Thoracic aorta (tissue), 2 donors: ENCODE data around the gene ANAPC7. TPM values are rescaled to one million over a fixed set of nuclear protein-coding genes. Genes with fewer than 3 reads are reported as not detected.

Experiments used
- ATAC-seq: fragments of 150-250 bp; one replicate; pipeline ENCODE4 v1.8.0; 2017; ENCODE audit warnings: low read depth; ENCODE audit not compliant: insufficient number of reproducible peaks, low FRiP score
- DNase-seq: peaks from one replicate; pipeline ENCODE4 v3.0.0-alpha.2; 2020; ENCODE audit warnings: low spot score
- H3K27ac ChIP-seq, 2 donors: fragments of 200-600 bp; sonication (generic); 1 replicate in 1 of 2; 2 replicates in 1 of 2; pipeline ENCODE4 v1.5.1; 2016; ENCODE audit warnings: mild to moderate bottlenecking in 2 of 2, moderate library complexity in 2 of 2
- H3K27me3 ChIP-seq: fragments of 200-600 bp; sonication (generic); replicated peaks from 2 replicates; pipeline ENCODE4 v1.6.0; 2016; ENCODE audit warnings: mild to moderate bottlenecking; ENCODE audit not compliant: insufficient read depth
- H3K36me3 ChIP-seq: fragments of 200-600 bp; sonication (generic); one replicate; pipeline ENCODE4 v1.5.1; 2016
- H3K4me1 ChIP-seq, 2 donors: fragments of 200-600 bp; sonication (generic); 1 replicate in 1 of 2; 2 replicates in 1 of 2; pipeline versions ENCODE4 v1.5.1 to v1.6.0; 2016; ENCODE audit warnings: low read depth in 2 of 2, mild to moderate bottlenecking in 1 of 2; ENCODE audit not compliant: control insufficient read depth in 1 of 2
- H3K4me3 ChIP-seq: fragments of 200-600 bp; sonication (generic); 2 replicates; pipeline ENCODE4 v1.5.1; 2016; ENCODE audit warnings: mild to moderate bottlenecking
- H3K9me3 ChIP-seq: fragments of 200-600 bp; sonication (generic); 2 replicates; pipeline ENCODE4 v1.5.1; 2016
- total RNA-seq, 2 donors: library from RNA; depleted of rRNA; stranded (reverse); fragments of >200 nt; gene quantifications; one replicate each; pipeline versions ENCODE4 v1.1.0 to v1.2.3, GENCODE V29; 2016
- TF ChIP-seq, protein P1 (sequence below): fragments of 200-600 bp; sonication (generic); IDR thresholded peaks from one replicate; pipeline ENCODE4 v1.5.1; 2019; ENCODE audit warnings: antibody characterized with exemption

ANAPC7 gene
- total RNA-seq, 2 donors from 2014 or later: 41.0 to 66.9 TPM

DNA sequence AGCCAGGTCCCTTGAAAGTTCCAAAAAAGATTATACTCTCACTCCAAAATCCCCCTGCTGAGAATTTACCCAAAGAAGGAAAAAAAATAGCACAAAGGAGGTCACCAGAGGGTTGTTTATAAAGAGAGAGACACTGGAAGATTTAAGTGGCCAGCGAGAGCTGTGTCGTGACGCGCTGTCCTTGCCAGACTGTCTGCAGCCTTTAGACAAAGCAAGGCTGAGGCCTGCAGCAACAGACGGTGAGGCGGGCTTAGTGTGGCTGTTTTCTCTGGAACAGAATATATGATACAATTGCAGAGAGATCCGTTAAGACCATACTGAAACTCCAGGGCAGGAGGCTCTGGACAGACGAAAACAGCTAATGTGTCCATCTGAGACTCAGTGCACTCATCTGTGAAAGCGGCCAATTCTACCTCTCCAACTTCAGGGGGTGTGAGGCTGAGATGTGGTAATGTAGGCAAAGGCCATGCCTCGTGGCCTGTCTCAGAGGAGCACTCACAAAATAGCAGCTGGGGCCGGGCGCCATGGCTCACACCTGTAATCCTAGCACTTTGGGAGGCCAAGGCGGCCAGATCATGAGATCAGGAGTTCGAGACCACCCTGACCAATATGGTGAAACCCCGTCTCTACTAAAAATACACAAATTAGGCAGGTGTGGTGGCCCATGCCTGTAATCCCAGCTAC lies 36.2 kb downstream of the ANAPC7 start:
- no peaks in the 10 kb centered on the region for H3K9me3 ChIP-seq
- H3K36me3 ChIP-seq: no peaks in the 10 kb centered on the region
- TF ChIP-seq, protein P1, sequence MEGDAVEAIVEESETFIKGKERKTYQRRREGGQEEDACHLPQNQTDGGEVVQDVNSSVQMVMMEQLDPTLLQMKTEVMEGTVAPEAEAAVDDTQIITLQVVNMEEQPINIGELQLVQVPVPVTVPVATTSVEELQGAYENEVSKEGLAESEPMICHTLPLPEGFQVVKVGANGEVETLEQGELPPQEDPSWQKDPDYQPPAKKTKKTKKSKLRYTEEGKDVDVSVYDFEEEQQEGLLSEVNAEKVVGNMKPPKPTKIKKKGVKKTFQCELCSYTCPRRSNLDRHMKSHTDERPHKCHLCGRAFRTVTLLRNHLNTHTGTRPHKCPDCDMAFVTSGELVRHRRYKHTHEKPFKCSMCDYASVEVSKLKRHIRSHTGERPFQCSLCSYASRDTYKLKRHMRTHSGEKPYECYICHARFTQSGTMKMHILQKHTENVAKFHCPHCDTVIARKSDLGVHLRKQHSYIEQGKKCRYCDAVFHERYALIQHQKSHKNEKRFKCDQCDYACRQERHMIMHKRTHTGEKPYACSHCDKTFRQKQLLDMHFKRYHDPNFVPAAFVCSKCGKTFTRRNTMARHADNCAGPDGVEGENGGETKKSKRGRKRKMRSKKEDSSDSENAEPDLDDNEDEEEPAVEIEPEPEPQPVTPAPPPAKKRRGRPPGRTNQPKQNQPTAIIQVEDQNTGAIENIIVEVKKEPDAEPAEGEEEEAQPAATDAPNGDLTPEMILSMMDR: no peak
- DNase-seq: no peak
- peaks cover 30 to 65% of the 10 kb centered on the region in 2 donors for H3K4me1 ChIP-seq
- peak overlapping the region; percentile 70 to 80 for H3K27ac ChIP-seq
- peak overlapping the region; percentile 0 for H3K4me3 ChIP-seq
- no peaks in the 10 kb centered on the region for H3K27me3 ChIP-seq
- no peak for ATAC-seq

DNA sequence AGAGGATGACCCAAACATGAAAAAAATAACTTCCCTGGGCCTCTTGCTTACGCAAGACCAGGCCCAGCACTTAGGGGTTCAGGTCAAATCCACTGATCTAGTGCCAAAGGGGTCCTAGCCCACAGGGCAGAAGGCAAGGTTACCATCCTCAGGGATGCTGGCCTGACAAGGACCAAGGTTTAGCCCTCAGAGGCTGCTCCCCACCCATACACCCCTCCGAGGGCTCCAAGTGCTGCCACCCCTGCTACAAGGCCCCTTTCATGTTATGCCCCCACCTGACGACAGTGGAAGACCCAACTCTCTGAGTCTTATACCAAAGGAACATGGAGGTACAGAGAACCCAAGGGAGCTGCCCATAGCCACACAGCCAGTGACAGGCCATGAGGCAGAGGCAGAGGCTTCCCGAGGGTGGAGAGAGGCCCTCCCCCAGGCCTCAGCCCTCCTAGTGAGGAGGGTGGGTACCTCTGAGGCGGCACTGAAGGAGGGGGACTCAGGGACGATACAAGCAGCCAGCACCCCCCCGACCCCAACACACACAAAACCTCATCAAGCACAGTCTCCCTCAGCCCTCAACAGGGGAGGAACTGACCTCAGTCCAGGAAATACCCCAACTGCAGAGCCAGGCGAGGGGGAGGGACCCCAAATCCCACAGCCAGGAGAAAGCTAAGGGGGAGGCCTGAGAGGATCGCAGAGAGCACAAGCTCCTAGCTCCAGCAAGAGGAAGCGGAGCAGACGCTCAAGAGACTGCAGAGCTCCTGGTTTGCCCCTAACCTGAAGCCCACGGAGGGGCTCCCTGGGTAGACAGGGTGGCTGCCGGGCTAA lies 37.0 kb downstream of the ANAPC7 start:
- Histone ChIP-seq H3K36me3 (no peaks in the 10 kb centered on the region), H3K4me1 (peaks cover 24 to 57% of the 10 kb centered on the region in 2 donors), H3K27me3 (no peaks in the 10 kb centered on the region), H3K9me3 (no peaks in the 10 kb centered on the region), H3K4me3 (peak overlapping the region; percentile 0), H3K27ac (peak overlapping the region; percentile 70 to 80)
- ATAC-seq (no peak), DNase-seq (no peak)
- TF ChIP-seq, protein P1: no peak

DNA sequence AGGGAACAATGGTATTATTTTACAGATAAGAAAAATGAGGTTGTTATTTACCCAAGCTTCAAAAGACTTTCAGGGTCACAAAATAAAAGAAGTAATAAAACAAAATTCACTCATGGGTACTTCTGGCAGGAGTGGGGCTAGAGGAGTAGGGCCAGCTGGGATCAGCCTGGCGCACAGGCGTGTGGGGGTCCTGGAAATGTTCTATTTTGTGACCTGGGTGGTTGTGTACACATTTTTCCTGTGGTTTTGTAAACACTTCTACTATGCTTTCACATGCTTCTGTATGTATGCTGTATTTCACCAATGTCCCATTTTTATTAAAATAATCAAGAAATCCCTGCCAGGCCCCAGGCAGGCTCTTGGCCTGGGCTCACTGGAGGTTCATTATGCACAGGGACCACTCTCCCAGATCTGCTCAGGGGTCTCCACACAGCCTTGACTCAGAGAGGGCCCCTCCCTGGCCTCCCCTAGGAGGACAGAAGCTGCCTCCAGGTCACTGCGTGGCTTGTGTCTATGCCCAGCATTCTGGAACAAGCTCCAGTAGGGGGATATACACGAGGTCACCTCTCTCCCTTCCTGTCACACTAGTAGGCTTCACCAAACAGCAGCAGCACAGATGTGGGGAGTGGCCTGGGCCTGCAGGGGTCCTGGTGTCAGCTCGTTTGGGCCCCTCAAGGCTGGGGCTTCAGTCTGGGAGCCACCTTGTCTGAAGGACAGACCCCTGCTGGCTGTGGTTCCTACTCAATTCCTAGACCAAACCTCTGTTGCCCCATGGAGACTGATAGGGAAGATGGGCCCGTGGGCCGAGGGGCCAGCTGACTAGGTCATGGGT lies 37.8 kb downstream of the ANAPC7 start:
- no peak for ATAC-seq
- Histone ChIP-seq H3K4me1 (peaks cover 17 to 49% of the 10 kb centered on the region in 2 donors), H3K27ac (peak overlapping the region; percentile 40 to 80), H3K9me3 (no peaks in the 10 kb centered on the region), H3K27me3 (no peaks in the 10 kb centered on the region), H3K4me3 (no peak overlapping the region), H3K36me3 (no peaks in the 10 kb centered on the region)
- TF ChIP-seq, protein P1: no peak
- no peak for DNase-seq

DNA sequence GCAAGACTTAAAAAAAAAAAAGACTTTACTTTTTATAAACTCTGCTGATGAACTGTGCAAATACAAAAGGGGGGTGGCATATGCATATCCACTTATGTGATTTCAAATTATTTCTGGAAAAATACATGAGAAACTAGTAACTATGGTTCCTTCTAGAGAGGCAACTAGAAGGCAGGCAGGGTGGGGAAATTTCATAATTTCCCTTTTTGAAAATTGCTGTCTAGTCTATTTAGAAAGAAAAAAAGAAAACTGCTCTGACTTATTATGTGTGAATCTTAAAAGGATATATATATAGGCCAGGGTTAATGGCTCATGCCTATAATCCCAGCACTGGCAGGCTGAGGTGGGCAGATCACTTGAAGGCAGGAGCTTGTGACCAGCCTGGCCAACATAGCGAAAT lies 42.3 kb downstream of the ANAPC7 start:
- TF ChIP-seq, protein P1: no peak

More for the DNA sequence above, 42.3 kb downstream of the ANAPC7 start:
- Histone ChIP-seq H3K27me3 (no peaks in the 10 kb centered on the region), H3K9me3 (no peaks in the 10 kb centered on the region), H3K4me1 (peaks cover 0 to 11% of the 10 kb centered on the region in 2 donors), H3K4me3 (no peak overlapping the region), H3K36me3 (no peaks in the 10 kb centered on the region), H3K27ac (no peak overlapping the region)
- ATAC-seq (no peak), DNase-seq (no peak)
